Measurements from ENCODE around the gene POR. TPM values are rescaled to one million over a fixed set of nuclear protein-coding genes. Genes with fewer than 3 reads are reported as not detected.
"Not testable (repeated sequence)": the region's sequence is repeated elsewhere in the genome, so short reads cannot be mapped to it uniquely, and the experiment has no call there.

Gene POR
- total RNA-seq, 1 experiment from 2014 or later, result 99.3 TPM

DNA sequence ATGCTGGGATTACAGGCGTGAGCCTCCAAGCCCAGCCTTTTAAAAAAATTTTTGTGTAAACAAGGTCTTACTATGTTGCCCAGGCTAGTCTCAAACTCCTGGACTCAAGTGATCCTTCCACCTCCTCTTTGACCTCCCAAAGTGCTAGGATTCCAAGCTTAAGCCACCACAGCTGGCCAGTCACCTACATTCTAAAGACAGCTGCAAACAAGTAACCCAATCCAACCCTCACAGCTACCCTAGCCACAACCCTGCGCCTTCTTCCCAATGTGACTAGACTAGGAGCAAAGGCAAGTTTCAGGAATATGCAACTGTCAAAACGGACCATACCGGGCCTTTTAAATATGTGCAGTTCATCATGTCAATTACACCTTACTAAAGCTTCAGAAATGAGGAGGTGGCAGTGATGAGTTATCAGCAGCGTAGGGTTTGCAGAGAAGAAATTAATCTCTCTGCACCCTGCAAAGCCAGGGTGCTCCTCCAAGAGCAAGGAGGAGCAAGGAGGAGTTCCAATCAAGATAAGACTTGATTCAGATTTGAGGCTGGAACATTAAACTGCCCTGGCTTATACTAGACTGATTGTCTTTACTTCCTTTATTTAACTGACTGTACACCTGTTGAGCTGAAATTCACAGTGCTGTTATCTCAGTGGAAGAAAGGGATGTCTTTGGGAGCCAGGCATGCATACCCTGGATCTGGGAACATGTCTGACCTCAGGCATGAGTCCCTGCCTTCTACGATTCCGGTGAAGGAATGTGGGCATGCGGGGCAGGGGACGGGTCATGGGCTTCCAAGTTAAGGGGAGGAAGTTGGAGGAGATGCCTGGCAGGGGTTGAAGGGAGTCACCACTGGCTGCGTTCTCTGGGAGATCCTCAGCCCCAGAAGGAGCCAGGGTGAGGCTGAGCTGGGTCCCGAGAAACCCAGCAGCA is 95.0 kb downstream of the POR start:
- BruUV-seq (replicated peaks), result no TSS peak
- intact Hi-C loops (cut with micrococcal nuclease; ENCODE audit: unreplicated experiment), result no loop called here
- DNase-seq (ENCODE audit: low spot score), result no peak
- Histone ChIP-seq H3K4me1 (ENCODE audit: insufficient read depth, low read length, poor library complexity, severe bottlenecking) (no peaks in the 10 kb centered on the region), H3K4me3 (ENCODE audit: low read depth, low read length, poor library complexity, severe bottlenecking) (no peak overlapping the region), H3K27ac (ENCODE audit: low read depth, low read length, poor library complexity, severe bottlenecking) (no peak overlapping the region), H3K36me3 (ENCODE audit: insufficient read depth, low read length, poor library complexity, severe bottlenecking) (no peaks in the 10 kb centered on the region), H3K9me3 (ENCODE audit: low read depth, low read length, poor library complexity, severe bottlenecking) (no peaks in the 10 kb centered on the region), H3K27me3 (replicated peaks; ENCODE audit: insufficient read depth, low read depth, low read length, poor library complexity) (no peaks in the 10 kb centered on the region)
- no peak for TF ChIP-seq EZH2 (IDR thresholded peaks at IDR 0.05; ENCODE audit: borderline replicate concordance, low read depth, low read length, poor library complexity, severe bottlenecking)
- TF ChIP-seq, protein P1, sequence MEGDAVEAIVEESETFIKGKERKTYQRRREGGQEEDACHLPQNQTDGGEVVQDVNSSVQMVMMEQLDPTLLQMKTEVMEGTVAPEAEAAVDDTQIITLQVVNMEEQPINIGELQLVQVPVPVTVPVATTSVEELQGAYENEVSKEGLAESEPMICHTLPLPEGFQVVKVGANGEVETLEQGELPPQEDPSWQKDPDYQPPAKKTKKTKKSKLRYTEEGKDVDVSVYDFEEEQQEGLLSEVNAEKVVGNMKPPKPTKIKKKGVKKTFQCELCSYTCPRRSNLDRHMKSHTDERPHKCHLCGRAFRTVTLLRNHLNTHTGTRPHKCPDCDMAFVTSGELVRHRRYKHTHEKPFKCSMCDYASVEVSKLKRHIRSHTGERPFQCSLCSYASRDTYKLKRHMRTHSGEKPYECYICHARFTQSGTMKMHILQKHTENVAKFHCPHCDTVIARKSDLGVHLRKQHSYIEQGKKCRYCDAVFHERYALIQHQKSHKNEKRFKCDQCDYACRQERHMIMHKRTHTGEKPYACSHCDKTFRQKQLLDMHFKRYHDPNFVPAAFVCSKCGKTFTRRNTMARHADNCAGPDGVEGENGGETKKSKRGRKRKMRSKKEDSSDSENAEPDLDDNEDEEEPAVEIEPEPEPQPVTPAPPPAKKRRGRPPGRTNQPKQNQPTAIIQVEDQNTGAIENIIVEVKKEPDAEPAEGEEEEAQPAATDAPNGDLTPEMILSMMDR (conservative IDR thresholded peaks at IDR 0.05; ENCODE audit: low read depth, low read length), result no peak
- POLR2A ChIA-PET (ENCODE audit: low non-redundant PET), result no interaction called here
- CTCF ChIA-PET, result no interaction called here

DNA sequence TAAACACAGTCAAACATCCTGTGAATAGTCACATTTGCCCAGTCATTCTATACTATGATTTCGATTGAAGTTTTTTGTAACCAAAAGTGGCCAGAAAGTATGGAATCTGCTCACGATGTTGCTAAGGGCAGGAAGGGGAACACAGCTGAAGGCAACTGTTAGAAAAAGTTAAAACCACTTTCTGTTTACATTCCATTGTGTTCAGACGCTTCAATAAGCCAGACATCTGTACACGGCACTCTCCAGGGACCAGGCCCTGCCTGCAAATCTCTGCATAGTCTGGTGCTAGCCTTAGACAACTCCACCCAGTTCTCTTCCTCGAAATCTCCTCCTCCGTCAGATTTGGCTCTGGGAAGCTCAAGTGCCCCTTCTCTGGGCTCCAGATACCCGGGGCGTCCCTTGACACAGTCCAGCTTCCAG is 96.5 kb downstream of the POR start:
- H3K4me1 ChIP-seq (ENCODE audit: insufficient read depth, low read length, poor library complexity, severe bottlenecking), result no peaks in the 10 kb centered on the region
- no peaks in the 10 kb centered on the region for H3K36me3 ChIP-seq (ENCODE audit: insufficient read depth, low read length, poor library complexity, severe bottlenecking)
- H3K27ac ChIP-seq (ENCODE audit: low read depth, low read length, poor library complexity, severe bottlenecking), result no peak overlapping the region
- H3K4me3 ChIP-seq (ENCODE audit: low read depth, low read length, poor library complexity, severe bottlenecking), result no peak overlapping the region
- H3K9me3 ChIP-seq (ENCODE audit: low read depth, low read length, poor library complexity, severe bottlenecking), result no peaks in the 10 kb centered on the region
- ChIA-PET CTCF (no interaction called here), POLR2A (ENCODE audit: low non-redundant PET) (no interaction called here)
- DNase-seq (ENCODE audit: low spot score), result no peak
- TF ChIP-seq, protein P1 (conservative IDR thresholded peaks at IDR 0.05; ENCODE audit: low read depth, low read length), result no peak
- TF ChIP-seq EZH2 (IDR thresholded peaks at IDR 0.05; ENCODE audit: borderline replicate concordance, low read depth, low read length, poor library complexity, severe bottlenecking), result no peak
- no TSS peak for BruUV-seq (replicated peaks)
- intact Hi-C loops (cut with micrococcal nuclease; ENCODE audit: unreplicated experiment), result no loop called here
- H3K27me3 ChIP-seq (replicated peaks; ENCODE audit: insufficient read depth, low read depth, low read length, poor library complexity), result no peaks in the 10 kb centered on the region

DNA sequence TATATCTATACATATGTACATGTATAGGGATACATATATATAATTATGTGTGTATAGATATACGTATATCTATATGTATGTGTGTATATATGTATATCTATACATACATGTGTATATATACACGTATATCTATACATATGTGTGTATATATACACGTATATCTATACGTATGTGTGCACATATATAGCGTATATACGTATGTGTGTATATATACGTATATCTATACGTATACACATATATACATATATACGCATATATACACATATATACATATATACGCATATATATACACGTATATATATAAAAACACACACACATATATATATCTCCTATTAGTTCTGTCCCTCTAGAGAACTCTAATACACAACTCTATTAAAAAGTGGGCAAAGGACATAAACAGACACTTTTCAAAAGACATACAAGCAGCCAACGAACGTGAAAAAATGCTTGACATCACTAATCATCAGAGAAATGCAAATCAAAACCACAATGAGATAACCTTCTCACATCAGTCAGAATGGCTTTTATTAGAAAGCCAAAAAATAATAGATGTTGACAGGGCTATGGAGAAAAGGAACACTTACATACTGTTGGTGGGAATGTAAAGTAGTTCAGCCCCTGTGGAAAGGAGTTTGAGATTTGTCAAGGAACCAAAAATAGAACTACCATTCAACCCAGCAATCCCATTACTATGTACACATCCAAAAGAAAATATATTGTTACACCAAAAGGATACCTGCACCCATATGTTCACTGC is 101.4 kb downstream of the POR start:
- H3K36me3 ChIP-seq (ENCODE audit: insufficient read depth, low read length, poor library complexity, severe bottlenecking), result no peaks in the 10 kb centered on the region
- H3K27me3 ChIP-seq (replicated peaks; ENCODE audit: insufficient read depth, low read depth, low read length, poor library complexity), result no peaks in the 10 kb centered on the region
- no peak for DNase-seq (ENCODE audit: low spot score)
- H3K27ac ChIP-seq (ENCODE audit: low read depth, low read length, poor library complexity, severe bottlenecking), result no peak overlapping the region
- H3K9me3 ChIP-seq (ENCODE audit: low read depth, low read length, poor library complexity, severe bottlenecking), result no peaks in the 10 kb centered on the region
- ChIA-PET POLR2A (ENCODE audit: low non-redundant PET) (no interaction called here), CTCF (no interaction called here)
- TF ChIP-seq EZH2 (IDR thresholded peaks at IDR 0.05; ENCODE audit: borderline replicate concordance, low read depth, low read length, poor library complexity, severe bottlenecking), result no peak
- TF ChIP-seq, protein P1 (conservative IDR thresholded peaks at IDR 0.05; ENCODE audit: low read depth, low read length), result no peak
- BruUV-seq (replicated peaks), result no TSS peak
- H3K4me1 ChIP-seq (ENCODE audit: insufficient read depth, low read length, poor library complexity, severe bottlenecking), result no peaks in the 10 kb centered on the region
- intact Hi-C loops (cut with micrococcal nuclease; ENCODE audit: unreplicated experiment), result no loop called here
- H3K4me3 ChIP-seq (ENCODE audit: low read depth, low read length, poor library complexity, severe bottlenecking), result no peak overlapping the region

DNA sequence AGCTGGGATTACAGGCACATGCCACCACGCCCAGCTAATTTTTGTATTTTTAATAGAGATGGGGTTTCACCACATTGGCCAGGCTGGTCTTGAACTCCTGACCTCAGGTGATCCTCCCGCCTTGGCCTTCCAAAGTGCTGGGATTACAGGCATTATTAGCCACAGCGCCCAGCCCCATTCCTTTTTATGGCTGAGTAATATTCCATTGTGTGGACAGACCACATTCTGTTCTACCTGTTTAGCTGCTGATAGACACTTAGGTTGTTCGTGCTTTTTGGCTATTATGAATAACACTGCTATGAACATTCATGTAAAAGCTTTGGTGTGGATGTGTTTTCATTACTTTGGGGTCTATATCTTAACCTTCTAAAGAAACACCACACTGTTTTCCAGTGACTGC is 103.6 kb downstream of the POR start:
- BruUV-seq (replicated peaks); H3K36me3 ChIP-seq (ENCODE audit: insufficient read depth, low read length, poor library complexity, severe bottlenecking); H3K27ac ChIP-seq (ENCODE audit: low read depth, low read length, poor library complexity, severe bottlenecking); H3K4me1 ChIP-seq (ENCODE audit: insufficient read depth, low read length, poor library complexity, severe bottlenecking); DNase-seq (ENCODE audit: low spot score); POLR2A ChIA-PET (ENCODE audit: low non-redundant PET); CTCF ChIA-PET; H3K4me3 ChIP-seq (ENCODE audit: low read depth, low read length, poor library complexity, severe bottlenecking); H3K9me3 ChIP-seq (ENCODE audit: low read depth, low read length, poor library complexity, severe bottlenecking); H3K27me3 ChIP-seq (replicated peaks; ENCODE audit: insufficient read depth, low read depth, low read length, poor library complexity): not testable (repeated sequence)
- intact Hi-C loops (cut with micrococcal nuclease; ENCODE audit: unreplicated experiment), result loop anchor here (2.0 kb wide), 1 partner anchor 152 kb away; no protein-coding TSS in a partner anchor

All from A673 (cell line).